ENCODE data around the gene PHAF1.
"Not testable (repeated sequence)": the region's sequence is repeated elsewhere in the genome, so short reads cannot be mapped to it uniquely, and the experiment has no call there.

Gene PHAF1

DNA sequence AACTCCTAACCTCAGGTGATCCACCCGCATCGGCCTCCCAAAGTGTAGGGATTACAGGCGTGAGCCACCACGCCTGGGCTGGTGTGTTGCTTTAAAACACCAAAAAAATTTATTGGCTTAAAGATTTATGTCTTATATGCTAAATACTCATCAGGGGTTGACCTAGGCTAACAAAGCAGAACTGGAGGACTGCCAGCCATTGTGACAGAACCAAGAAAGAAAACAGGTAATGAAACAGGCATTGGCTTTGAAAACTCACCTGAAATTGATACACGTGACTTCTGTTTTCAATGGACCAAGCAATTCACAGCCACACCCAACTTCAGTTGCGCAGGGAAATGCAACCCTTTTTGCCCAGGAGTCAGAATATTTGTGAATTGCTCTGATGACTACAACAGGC is 4.9 kb upstream of the PHAF1 start:
- DNase-seq (ENCODE audit: low spot score) = no peak

DNA sequence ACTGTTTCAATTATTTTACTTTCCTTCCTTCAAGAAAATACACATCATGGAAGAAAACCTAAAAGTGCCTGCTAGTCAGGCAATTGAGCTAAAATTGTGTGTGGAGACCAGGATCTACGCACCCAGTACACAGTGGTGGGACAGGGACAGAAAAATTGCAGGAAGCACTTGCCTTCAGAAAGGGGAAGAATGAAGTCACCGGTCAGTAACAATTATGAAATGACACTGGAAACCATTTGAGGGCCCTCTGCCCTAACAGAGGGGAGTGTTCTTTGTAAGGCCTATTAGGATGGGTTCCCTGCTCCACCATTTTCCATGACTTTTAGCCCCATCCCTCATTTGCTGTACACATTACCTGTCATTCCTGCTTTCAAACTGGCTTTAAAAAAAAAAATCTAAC is 4.5 kb upstream of the PHAF1 start:
- no peak for DNase-seq (ENCODE audit: low spot score)

DNA sequence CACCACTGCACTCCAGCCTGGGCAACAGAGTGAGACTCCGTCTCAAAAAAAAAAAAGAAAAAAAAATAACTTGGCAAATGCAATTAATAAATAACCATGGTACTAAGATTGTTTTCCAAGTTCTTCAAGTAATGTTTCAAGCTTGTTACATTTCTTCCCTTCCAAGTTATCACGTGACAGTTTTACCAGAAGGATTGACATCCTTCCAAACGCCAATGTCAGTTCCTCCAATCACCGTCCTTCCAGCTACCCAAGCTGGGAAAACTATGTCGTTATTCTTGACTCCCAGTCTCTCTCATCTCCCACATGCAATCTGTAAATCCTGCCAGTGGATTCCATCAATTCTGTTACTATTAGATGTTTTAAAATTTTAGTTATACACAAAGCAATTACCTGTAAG is 3.9 kb upstream of the PHAF1 start:
- DNase-seq (ENCODE audit: low spot score) = no peak

DNA sequence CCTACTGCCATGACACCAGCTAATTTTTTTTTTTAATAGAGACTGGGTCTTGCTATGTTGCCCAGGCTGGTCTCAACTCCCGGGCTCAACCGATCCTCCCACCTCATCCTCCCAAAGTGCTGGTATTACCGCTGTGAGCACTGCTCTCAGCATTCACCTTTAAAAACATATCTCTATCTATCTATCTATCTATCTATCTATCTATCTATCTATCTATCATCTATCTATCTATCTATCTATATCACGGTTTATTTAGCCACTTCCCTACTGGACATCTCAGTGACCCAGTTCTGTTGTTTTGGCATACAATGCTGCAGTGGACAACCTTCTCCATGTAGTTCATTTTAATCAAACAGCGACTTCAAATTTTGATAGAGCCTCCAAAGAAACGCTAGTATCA is 1.3 kb upstream of the PHAF1 start:
- no peak for DNase-seq (ENCODE audit: low spot score)

DNA sequence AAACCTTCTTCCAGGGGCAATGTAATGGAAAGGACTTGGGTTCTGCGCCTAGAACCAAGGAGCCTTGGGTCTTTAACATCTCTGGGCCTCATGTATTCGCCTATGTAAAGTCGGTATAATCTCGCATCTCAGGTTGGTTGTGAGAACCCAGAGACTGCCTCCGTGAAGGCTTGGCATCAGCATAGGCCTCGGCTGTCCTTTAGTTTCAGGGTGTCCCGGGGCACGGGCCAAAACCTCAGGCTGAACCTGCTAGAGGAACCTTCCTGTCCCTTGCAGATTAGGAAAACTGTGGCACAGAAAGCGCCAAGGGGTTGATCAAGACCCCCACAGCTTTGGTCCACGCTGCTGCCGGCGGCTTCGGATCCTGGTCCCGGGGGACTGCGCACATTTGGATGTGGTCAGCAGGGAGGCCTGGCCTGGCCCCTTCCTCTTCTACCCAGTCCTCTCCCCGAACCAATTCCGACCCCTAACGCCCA is 772 bp upstream of the PHAF1 start:
- no peak for DNase-seq (ENCODE audit: low spot score)

DNA sequence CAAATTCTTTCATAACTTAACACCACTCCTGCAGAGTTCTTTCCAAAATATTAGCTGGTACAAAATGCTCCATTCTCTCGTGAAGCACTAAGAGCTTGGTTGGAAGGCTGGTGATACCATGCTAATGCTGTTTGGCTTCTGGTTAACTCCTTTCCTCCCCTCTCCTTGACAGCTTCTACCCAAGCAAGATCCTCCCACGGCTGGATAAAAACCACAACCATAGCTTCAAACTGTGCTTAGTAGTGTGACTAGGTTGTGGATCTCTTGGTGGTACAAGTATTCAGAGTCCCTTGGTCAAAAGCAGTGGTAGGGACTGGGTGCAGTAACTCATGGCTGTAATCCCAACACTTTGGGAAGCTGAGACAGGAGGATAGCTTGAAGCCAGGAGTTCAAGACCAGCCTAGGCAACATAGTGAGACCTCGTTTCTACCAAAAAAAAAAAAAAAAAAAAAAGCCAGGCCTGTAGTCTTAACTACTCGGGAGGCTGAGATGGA is 2.3 kb downstream of the PHAF1 start:
- DNase-seq (ENCODE audit: low spot score) = no peak

DNA sequence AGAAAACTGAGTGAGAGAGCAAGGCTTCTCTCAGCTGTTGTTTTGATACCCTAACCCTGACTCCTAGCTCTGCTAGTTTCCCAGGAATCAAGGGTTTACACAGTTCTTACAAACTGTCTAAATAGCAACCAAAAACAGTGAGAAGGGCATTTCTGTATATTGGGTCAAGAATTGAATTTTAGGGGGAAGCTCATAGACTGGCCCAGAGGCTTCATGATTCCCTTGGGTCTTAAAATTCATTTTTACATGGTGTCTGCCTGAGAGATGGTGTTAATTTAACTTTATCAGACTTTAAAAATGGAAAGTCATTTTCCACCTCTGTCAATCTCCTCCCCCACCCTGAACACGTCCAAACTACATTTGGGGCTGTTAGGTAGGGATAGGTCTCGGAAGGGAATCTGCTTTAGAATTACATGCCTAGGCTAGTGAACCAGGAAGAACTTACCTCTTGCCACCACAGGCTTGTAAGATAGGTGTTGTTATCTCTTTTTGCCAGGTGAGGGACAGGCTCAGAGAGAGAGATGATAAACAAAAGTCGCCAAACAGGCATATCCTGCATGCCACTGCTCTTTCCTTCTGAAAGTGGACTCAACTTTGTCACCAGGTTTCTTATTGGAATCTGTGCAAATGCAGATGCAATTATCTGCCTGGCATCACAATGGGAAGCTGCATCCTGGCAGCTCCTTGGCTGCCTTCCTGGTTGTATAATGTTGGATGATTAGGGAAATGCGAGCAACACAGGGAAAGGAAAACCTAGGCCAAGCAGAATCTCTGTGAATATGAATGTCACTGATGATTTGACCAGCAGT is 3.1 kb downstream of the PHAF1 start:
- DNase-seq (ENCODE audit: low spot score) = peak; percentile 75

DNA sequence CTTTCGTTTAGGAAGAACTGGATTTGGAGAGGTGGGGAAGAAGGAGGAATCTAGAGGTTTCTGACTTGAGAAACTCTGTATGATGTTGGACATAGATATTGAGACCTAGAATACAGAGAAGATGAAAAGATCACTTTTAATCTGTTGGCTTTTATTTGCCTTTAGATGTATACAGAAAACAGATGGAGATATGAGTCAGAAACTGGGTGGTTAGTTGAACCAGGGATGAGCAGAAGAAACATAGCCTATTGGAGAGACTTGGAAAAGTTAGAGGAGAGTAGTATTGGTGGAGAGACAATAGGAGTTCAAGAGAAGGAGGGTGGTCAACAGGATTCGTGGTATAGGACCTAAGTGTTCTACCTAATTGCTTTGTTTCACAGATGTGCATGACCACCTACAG is 5.1 kb downstream of the PHAF1 start:
- DNase-seq (ENCODE audit: low spot score) = no peak

DNA sequence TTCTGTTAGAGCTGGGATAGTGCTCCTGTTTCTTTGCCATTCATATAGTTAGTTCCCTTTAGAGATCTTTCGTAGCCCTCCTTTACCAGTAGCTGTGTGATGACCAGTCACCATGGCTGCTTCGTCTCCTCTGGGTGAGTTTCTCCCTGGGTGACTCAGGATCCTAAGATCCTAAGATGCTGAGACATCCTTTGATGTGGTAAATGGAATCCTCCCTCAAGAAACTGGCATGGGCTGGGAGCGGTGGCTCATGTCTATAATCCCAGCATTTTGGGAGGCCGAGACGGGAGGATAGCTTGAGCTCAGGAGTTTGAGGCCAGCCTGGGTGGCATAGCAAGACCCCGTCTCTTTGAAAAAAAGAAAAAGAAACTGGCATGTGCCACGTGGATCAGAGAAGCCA is 5.9 kb downstream of the PHAF1 start:
- no peak for DNase-seq (ENCODE audit: low spot score)

DNA sequence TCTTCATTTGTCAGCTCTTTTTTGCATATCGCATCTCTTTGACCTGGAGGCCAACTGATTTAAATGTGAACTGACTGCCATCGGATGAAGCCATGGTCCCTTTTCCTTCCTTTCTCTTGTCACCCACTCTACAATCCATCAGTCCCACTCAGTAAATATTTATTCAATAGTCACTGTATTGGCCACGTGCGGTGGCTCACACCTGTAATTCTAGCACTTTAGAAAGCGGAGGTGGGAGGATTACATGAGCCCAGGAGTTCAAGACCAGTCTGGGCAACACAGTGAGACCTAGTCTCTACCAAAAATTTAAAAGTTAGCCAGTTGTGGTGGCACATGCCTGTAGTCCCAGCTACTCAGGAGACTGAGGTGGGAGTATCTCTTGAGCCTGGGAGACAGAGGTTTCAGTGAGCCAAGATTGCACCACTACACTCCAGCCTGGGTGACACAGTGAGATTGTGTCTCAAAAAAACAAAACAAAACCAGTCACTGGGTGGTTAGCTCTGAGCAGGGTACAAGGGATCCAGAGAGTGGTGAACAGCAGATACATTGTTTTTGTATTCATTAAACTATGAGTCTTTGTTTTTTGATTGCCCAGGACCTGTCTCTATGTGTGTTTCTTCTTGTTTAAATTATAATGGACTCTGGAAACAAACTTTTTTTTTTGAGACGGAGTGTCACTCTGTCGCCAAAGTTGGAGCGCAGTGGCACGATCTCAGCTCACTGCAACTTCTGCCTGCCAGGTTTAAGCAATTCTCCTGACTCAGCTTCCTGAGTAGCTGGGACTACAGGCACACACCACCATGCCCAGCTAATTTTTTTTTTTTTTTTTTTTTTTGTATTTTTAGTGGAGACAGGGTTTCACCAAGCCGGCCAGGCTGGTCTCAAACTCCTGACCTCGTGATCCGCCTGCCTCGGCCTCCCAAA is 6.9 kb downstream of the PHAF1 start:
- DNase-seq (ENCODE audit: low spot score) = peak; percentile 95

DNA sequence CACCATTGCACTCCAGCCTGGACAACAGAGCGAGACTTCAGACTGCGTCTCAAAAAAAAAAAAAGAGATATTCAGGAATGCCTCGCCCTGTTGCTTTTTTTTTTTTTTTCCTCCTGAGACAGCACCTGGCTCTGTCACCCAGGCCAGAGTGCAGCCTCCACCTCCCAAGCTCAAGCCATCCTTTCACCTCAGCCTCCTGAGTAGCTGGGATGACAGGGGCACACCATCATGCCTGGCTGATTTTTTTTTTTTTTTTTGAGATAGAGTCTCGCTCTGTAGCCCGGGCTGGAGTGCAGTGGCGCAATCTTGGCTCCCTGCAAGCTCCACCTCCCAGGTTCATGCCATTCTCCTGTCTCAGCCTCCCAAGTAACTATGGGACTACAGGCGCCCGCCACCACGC is 8.0 kb downstream of the PHAF1 start:
- no peak for DNase-seq (ENCODE audit: low spot score)

DNA sequence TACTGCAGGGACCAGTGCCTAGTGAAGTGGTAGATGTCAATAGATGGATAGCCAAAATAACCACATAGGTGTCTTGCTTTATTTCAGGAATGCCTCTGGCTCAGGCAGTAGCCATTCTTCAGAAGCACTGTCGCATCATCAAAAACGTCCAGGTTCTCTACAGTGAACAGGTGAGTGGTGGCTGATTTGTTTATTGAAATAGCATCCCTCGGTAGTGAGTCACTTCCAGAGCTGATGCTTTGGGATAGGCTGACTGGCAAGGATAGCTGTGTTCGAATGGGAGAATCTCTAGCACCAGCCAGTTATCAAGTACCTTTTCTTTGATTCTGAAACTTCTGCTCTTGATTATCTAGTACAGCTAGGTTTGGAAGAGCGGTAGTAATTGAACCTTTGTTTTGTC is 10.3 kb downstream of the PHAF1 start:
- no peak for DNase-seq (ENCODE audit: low spot score)

DNA sequence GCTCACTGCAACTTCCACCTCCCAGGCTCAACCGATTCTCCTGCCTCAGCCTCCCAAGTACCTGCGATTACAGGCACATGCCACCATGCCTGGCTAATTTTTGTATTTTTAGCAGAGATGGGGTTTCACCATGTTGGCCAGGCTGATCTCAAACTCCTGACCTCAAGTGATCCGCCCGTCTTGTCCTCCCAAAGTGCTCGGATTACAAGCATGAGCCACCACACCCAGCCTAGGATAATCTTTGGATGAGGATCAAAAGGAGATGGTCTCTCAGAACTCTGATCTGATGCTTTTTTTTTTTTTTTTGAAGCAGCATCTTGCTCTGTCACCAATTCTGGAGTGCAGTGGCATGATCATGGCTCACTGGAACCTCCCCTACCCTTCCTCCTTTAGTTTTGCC is 13.1 kb downstream of the PHAF1 start:
- not testable (repeated sequence) for DNase-seq (ENCODE audit: low spot score)

DNA sequence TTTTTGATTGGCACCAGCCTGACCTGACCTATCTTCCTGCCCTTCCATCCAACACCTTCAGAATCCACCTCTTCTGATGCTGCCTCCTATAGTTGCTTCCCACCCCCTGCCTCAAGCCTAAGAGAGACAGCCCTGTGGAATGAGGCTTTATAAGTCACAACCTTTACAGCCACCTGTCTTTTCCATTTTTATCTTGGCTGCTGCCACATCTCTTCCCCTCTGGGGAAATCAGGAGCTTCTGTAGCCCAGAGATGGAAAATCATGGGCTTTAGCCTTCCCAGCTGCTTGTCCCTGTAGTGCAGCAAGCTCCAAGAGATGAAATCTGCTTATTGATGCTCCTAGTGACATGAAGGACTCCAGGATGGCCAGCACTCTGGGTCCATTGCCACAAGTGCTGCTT is 18.7 kb downstream of the PHAF1 start:
- DNase-seq (ENCODE audit: low spot score) = no peak

DNA sequence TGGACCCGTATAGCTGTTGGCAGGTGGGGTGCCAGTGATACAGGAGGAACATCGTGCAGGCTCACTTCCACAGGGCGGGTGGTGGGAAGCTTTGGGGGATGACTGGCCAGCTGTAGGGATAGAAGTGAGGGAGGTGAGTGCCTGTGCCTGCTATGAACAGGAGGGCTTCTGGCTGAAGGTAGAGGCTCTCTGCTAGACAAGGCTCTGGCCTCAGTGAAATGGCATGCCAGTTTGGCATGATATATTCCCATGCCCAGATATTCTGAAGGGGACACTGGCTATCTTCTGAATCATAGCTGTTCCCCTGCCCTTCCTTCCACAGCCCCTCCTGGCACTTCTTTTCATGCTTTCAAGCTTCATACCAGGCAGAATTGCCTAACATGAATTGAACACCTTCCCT is 19.1 kb downstream of the PHAF1 start:
- no peak for DNase-seq (ENCODE audit: low spot score)

DNA sequence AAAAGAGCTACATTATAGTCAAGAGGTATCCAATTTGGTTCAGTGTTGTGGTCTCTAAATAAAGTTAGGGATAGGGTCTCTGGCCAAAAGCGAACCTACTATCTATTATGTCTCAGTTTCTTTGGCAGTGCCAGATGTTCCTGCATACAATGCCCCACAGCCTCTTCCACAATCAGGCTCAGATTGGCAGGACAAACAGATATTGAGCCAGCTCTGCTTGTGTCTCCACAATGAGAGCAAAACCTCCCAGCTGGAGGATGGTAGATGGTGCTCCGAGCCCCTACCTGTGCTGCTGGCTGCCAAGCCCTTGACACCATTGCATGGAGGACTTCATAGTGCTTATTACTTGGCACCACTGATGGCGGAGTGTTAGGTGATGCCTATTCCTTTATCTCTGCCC is 19.7 kb downstream of the PHAF1 start:
- peak; percentile 90 for DNase-seq (ENCODE audit: low spot score)

DNA sequence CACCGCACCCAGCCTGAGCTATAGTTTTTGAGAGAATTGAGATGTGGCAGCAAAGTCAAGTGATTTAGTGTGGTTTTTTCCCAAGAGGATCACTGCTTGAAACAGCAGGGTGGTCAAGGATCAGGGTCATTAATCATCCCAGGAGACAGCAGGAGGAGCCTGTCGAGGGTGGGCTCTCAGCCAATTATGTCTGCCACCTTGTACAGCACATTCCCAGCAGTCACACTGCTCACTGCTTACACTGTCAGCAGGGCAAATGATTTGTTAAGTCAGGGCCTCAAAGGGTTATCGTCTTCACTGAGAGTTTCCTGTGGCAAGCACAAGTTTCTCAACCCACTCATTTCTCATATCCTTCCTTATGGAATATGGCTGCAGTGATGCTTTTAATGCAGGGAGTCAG is 27.9 kb downstream of the PHAF1 start:
- DNase-seq (ENCODE audit: low spot score) = no peak

DNA sequence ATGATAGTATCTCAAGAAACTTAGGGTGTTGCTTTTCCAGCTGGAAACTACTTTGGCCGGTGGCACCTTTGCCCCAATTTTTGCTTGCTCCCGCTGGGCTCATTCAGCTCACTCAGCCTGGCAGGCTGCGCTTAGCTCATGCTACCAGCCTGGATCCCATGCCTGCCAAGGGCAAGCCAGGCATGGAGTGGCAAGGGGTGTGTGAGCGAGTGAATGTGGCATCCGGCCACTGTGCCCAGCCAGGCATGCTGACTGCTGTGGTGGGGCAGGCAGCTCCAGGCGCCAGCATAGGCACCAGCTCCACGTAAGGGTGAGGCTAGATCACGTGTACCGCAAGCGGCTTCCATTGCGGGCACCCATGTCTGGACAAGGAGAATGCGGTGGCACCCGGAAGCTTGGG is 31.6 kb downstream of the PHAF1 start:
- DNase-seq (ENCODE audit: low spot score) = no peak

DNA sequence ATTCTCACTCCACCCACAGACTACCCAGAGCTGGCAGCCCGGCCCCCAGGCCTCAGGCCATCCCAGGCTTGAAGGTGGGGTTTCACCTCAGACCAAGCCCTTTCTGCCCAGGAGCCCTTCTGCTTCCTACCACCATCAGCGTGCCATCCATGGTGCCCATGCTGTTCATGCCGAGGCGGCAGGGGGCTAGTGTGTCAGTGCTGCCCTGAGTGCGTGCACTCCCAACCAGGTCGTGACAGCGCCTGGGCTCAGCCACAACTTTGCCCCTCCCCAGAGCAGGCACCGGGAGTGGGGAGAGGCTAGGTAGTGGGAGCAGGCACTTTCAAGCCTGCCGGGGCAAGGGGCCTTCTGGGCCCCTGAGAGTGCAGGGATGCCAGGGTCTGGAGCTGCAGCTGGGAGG is 32.6 kb downstream of the PHAF1 start:
- no peak for DNase-seq (ENCODE audit: low spot score)

DNA sequence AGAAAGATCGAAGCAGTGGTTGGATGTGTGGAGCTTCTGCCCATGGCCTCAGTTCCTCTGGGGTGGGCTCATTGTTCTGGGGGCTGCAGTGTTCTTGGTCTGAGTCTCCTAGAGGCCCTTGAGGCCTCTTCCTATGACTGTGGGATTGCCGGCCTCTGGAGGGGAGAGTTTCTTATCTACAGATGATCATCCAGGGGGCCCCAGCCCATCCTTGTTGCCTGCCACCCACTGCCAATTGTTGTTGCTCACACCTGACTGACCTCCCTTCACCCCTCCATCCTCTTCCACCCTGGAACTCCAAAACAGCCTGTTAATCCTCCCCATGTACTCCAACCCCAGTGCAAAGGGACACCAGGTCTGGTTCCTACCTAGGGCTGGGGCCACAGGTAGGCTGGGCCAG is 35.2 kb downstream of the PHAF1 start:
- DNase-seq (ENCODE audit: low spot score) = no peak

DNA sequence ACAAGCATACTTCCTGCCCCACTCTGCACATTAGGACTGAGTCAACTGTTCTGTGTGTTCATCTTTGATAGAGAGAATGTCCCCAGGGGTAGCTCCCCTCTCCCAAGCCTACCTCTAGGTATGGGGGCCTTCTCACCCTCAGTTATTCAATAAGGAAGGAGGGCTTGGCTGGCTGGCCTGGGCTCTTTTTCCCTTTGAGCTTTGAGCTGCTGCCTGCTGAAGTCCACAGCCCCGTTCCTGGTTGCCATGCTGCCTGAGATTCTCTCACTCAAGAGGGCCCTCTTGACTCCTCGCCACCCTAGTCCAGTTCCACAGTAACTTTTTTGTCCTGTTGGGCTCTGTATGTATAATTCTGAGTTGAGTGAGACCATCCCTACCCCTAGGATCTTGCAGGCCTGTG is 36.0 kb downstream of the PHAF1 start:
- no peak for DNase-seq (ENCODE audit: low spot score)

DNA sequence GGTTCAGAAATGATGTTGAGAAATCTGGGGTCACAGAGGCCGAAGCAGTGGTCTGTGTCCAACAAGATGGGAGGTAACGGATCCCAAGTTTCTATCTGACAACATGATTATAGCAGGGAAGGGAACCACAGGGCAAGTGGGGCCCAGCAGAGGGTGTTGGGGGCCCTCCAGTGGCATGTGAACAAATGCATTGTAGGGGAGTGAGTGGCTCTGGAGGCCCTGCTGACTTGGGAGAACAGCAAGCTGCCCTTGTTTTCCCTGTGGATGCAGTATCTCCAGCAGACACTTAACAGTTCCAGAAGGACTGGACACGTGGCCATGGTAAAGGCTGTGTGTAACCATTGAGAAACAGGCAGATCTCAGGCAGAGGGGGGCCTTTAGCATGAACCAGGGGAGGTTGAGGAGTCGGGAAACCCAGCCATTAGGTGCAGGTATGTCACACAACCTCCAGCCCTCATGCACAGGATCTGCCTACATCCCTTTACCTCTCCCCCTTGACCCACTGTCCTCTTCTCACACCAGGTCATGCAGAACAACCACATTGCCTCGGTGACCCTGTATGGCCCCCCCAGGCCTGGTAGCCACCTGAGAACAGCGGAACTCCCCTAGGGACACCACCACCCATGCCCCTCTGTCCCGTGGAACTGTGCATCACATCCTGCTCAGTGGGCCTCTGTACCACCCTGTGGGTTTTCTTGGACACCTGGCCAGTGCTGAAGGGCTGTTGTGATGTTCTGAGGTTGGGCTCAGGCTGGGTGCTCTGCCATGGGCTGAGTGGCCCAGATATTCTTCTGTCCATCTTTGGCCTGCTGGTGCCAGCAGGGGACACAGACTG is 37.0 kb downstream of the PHAF1 start:
- DNase-seq (ENCODE audit: low spot score) = peak; percentile 71
